Measurements from ENCODE around the gene CRIM1.

CRIM1 gene

GRCh38 chr2:36541891-36542595 is 186.5 kb downstream of the CRIM1 start:
- no peak for TF ChIP-seq RAD21 (IDR thresholded peaks at IDR 0.05; ENCODE audit: low read depth)

- TF ChIP-seq EGR1 (IDR thresholded peaks at IDR 0.05) (no peak), FOXM1 (IDR thresholded peaks at IDR 0.05; ENCODE audit: borderline replicate concordance, low read depth) (no peak)
These were observed 189.2 kb downstream of the CRIM1 start for GRCh38 chr2:36544638-36545338.

GRCh38 chr2:36545871-36546416 is 190.4 kb downstream of the CRIM1 start:
- TF ChIP-seq FOXM1 (IDR thresholded peaks at IDR 0.05; ENCODE audit: borderline replicate concordance, low read depth) (no peak), NFIC (IDR thresholded peaks at IDR 0.05) (no peak), YY1 (IDR thresholded peaks at IDR 0.05; ENCODE audit: low read depth) (no peak), CREB1 (IDR thresholded peaks at IDR 0.05; ENCODE audit: low read depth) (no peak), EP300 (IDR thresholded peaks at IDR 0.05; ENCODE audit: borderline replicate concordance) (no peak), TEAD4 (IDR thresholded peaks at IDR 0.05) (no peak), ZBTB7A (IDR thresholded peaks at IDR 0.05; ENCODE audit: low read depth) (no peak), TAF1 (IDR thresholded peaks at IDR 0.05; ENCODE audit: low read depth) (no peak), CEBPB (IDR thresholded peaks at IDR 0.05) (no peak)
- TF ChIP-seq, protein P1, sequence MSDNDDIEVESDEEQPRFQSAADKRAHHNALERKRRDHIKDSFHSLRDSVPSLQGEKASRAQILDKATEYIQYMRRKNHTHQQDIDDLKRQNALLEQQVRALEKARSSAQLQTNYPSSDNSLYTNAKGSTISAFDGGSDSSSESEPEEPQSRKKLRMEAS (IDR thresholded peaks at IDR 0.05): no peak

- TF ChIP-seq ZBTB7A (IDR thresholded peaks at IDR 0.05; ENCODE audit: low read depth): no peak
- no peak for TF ChIP-seq EGR1 (IDR thresholded peaks at IDR 0.05)
- no peak for TF ChIP-seq YY1 (IDR thresholded peaks at IDR 0.05; ENCODE audit: low read depth)
- TF ChIP-seq TAF1 (IDR thresholded peaks at IDR 0.05; ENCODE audit: low read depth): no peak
- no peak for TF ChIP-seq REST (IDR thresholded peaks at IDR 0.05; ENCODE audit: low read depth)
- TF ChIP-seq EP300 (IDR thresholded peaks at IDR 0.05; ENCODE audit: borderline replicate concordance): no peak
- TF ChIP-seq TCF12 (IDR thresholded peaks at IDR 0.05; ENCODE audit: low read depth): no peak
- TF ChIP-seq, protein P1 (IDR thresholded peaks at IDR 0.05): no peak
- no peak for TF ChIP-seq CREB1 (IDR thresholded peaks at IDR 0.05; ENCODE audit: low read depth)
- TF ChIP-seq FOXM1 (IDR thresholded peaks at IDR 0.05; ENCODE audit: borderline replicate concordance, low read depth): no peak
- no peak for TF ChIP-seq RAD21 (IDR thresholded peaks at IDR 0.05; ENCODE audit: low read depth)
- TF ChIP-seq NFIC (IDR thresholded peaks at IDR 0.05): no peak
These were observed 192.3 kb downstream of the CRIM1 start for GRCh38 chr2:36547906-36548305.

GRCh38 chr2:36549165-36549574 is 193.6 kb downstream of the CRIM1 start:
- TF ChIP-seq EP300 (IDR thresholded peaks at IDR 0.05; ENCODE audit: borderline replicate concordance) (no peak), RAD21 (IDR thresholded peaks at IDR 0.05; ENCODE audit: low read depth) (no peak), REST (IDR thresholded peaks at IDR 0.05; ENCODE audit: low read depth) (no peak), CEBPB (IDR thresholded peaks at IDR 0.05) (no peak), EGR1 (IDR thresholded peaks at IDR 0.05) (no peak), ZBTB7A (IDR thresholded peaks at IDR 0.05; ENCODE audit: low read depth) (no peak), CREB1 (IDR thresholded peaks at IDR 0.05; ENCODE audit: low read depth) (no peak), TEAD4 (IDR thresholded peaks at IDR 0.05) (no peak), YY1 (IDR thresholded peaks at IDR 0.05; ENCODE audit: low read depth) (no peak), FOXM1 (IDR thresholded peaks at IDR 0.05; ENCODE audit: borderline replicate concordance, low read depth) (no peak), NFIC (IDR thresholded peaks at IDR 0.05) (no peak), TCF12 (IDR thresholded peaks at IDR 0.05; ENCODE audit: low read depth) (no peak), TAF1 (IDR thresholded peaks at IDR 0.05; ENCODE audit: low read depth) (no peak)
- TF ChIP-seq, protein P1 (IDR thresholded peaks at IDR 0.05): no peak
- TF ChIP-seq, protein P2, sequence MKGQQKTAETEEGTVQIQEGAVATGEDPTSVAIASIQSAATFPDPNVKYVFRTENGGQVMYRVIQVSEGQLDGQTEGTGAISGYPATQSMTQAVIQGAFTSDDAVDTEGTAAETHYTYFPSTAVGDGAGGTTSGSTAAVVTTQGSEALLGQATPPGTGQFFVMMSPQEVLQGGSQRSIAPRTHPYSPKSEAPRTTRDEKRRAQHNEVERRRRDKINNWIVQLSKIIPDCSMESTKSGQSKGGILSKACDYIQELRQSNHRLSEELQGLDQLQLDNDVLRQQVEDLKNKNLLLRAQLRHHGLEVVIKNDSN (IDR thresholded peaks at IDR 0.05): no peak

- TF ChIP-seq CREB1 (IDR thresholded peaks at IDR 0.05; ENCODE audit: low read depth) (no peak), EGR1 (IDR thresholded peaks at IDR 0.05) (no peak), REST (IDR thresholded peaks at IDR 0.05; ENCODE audit: low read depth) (no peak), TCF12 (IDR thresholded peaks at IDR 0.05; ENCODE audit: low read depth) (no peak), FOXM1 (IDR thresholded peaks at IDR 0.05; ENCODE audit: borderline replicate concordance, low read depth) (no peak), EP300 (IDR thresholded peaks at IDR 0.05; ENCODE audit: borderline replicate concordance) (no peak), ZBTB7A (IDR thresholded peaks at IDR 0.05; ENCODE audit: low read depth) (no peak), NFIC (IDR thresholded peaks at IDR 0.05) (no peak), TEAD4 (IDR thresholded peaks at IDR 0.05) (no peak), YY1 (IDR thresholded peaks at IDR 0.05; ENCODE audit: low read depth) (no peak), TAF1 (IDR thresholded peaks at IDR 0.05; ENCODE audit: low read depth) (no peak), RAD21 (IDR thresholded peaks at IDR 0.05; ENCODE audit: low read depth) (no peak)
- TF ChIP-seq, protein P1 (IDR thresholded peaks at IDR 0.05): no peak
- TF ChIP-seq, protein P2 (IDR thresholded peaks at IDR 0.05): no peak
These were observed 194.4 kb downstream of the CRIM1 start for GRCh38 chr2:36550006-36550405.
